CD4-positive, alpha-beta T cell treated with Interleukin-4 for 4 hours (primary cell): ENCODE results near the gene ZNF638.

Experiments
- DNase-seq: peaks from one replicate; pipeline ENCODE4 v3.0.0-alpha.2; 2020

ZNF638 gene

DNA sequence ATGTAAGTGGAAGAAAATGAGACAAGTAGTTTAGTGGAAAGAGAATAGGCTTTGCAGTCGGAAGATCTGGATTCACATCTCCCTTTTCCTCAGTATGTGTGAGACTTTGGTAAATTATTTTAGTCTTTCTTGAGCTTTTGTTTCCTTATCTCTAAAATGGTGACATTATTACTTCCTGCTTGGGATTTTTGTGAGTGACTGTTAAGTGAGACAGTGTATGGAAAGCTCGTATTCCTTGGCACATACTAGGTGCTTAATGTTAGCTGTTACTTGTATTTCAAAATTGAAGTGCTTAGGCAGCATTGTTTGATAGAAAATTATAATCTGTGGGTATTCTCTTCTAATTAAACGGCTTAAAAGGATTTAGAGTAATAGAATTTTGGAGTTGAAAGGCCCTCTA lies 2.0 kb downstream of the ZNF638 start:
- DNase-seq = peak; percentile 3

DNA sequence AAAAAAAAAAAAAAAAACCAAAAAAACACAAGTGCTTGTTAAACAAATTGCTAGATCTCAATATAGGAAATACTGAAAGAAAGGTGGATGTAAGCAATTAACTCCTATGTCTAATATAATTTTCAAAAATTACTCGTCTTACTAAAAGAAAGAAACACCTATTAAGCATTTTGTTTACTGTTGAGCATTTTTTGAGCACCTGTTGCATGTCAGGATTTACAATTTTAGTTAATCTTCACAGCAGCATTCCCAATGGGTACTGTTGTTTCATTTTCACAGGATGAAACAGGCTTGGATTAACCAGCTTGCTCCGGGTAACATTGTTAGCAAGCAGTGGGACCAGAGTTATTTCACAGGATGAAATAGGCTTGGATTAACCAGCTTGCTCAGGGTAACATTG lies 4.8 kb downstream of the ZNF638 start:
- no peak for DNase-seq

DNA sequence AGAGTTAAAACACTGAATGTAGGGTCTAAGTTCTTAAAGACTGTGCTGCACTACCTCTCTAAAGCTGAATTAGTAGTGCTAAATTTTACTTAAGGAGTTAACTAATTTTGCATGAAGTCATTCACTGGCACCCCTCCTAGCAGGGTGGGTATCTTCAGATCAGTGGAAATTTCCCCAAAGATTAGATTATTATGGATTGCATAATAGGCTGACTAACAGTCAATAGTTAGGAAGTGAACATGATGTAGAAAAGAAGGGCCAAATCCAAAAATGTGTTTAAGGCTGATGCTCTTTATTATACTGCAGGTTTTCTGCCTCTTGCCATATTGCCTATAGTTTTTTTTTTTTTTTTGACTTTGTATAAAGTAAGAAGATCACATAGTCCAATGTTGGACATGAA lies 5.2 kb downstream of the ZNF638 start:
- no peak for DNase-seq

DNA sequence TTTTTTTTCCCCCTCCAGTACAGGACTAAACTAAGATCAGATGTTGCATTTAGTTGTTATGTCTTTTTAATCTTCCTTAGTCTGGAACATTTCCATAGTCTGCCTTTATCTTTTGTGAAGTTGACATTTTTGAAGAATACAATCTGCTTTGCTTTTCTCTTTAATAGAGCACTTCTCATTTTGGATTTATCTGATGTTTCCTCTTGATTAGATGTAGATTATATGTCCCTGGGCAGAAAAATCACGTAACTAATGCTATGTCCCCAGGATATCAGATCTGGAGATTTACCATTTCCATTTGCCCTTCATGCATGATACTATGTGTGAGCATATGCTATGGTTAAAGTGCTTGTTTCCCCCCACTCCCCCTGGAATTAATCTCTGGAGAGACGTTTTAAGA lies 6.2 kb downstream of the ZNF638 start:
- no peak for DNase-seq

DNA sequence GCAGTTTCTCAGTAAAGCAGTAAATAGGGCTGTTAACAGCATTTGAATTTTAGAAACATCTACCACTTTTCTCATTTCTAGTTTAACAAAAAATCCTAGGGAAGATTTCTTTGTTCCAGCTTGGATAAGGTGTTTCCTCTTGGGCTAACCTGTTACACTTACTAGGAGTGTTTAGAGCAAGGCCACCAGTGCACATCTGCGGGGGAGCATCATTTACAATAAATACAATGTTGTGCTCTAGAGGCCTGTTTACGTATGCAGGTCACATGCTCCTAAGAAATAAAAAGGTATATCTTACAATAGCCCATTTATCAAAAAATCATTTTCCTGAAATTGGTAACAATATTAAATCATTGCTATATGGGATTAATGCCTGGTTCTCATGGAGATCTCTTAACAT lies 8.1 kb downstream of the ZNF638 start:
- no peak for DNase-seq

DNA sequence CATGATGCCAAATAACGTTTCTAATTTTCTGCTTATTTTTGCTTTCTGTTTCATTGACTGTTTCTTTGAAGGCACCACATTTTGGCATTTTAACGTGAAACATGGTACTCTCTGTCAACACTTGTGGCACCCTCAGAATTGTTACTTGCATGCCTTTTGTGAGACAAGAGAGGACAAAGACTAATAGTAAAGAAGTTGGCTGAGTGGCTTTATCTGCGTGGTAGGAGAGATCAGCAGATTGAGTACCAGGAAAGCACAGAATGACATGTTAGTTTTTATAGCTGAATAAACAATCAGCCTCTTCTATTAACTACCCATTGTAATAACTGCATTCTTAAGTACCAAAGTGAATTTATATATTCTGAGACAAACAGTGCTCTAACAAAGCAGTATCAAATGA lies 8.6 kb downstream of the ZNF638 start:
- no peak for DNase-seq

DNA sequence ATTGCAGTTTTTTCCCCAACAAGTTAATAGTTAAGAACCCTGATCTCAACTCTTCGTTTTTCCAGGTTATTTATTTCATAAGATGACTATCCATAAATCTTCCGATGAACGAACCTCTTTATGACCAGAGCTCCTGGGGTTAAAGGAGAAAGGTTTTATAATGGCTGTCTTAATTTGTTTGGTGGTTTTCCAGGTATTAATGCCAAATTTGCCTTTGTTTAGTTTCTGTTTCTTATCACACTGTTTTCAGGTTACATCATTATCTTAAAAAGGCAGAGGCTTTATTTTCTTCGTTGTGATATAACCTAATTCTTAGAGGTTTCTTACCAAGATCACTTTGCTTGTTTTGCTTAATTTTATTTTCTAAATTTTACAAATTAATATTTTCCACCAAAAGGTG lies 10.1 kb downstream of the ZNF638 start:
- DNase-seq = no peak

DNA sequence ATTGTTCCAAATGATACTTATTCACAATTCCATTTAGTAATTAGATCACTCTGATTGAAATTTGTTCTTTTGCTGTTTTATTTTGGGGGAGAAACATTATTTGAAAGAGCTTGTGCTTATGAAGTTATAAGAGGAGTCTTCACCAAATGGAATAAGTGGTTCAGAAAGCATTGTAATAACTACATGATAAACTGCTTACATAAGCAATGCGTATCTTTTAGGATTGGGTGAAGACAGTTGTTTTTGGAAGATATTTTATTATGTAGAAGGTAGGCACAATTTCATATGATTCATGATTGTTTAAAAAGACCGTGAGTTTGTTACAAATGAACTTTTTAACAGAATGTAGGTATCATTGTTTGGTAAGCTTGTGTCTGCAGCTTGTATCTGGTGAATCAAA lies 14.5 kb downstream of the ZNF638 start:
- no peak for DNase-seq

DNA sequence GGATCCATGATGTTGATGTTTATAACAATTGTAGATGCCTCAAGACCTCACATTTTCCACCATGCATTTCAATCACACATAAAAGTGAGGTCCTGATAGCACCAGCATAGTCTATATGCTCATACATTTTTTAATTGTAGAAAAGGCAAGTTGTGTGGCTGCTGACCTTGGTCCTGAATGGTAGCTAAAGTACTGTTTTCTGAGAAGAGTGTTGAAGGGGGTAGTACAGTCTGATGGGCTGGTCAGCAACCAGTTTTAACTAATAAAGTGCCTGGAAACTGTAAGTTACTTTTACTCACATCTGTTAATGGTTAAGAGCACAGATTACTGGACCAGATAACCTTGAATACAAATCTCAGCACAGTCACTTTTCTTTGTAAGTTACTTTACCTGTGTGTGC lies 15.9 kb downstream of the ZNF638 start:
- no peak for DNase-seq

DNA sequence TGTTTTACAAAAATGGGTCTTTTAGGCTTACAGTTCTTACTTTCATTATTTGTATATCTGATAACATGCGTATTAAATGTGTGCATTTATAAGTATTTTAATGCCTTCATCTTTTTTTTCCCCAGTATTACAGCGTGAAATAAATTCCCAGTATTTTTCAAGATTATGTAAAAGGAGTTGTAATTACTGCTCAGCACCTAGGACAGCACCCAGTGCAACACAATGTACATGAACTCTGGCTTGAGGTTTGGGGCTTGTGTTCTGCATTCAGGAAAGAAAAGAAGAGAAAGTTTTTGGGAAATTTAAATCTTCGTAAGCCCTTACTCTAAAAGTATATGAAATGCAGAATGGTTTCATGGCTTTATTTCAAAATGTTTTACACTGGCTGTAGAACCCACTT lies 16.7 kb downstream of the ZNF638 start:
- no peak for DNase-seq

DNA sequence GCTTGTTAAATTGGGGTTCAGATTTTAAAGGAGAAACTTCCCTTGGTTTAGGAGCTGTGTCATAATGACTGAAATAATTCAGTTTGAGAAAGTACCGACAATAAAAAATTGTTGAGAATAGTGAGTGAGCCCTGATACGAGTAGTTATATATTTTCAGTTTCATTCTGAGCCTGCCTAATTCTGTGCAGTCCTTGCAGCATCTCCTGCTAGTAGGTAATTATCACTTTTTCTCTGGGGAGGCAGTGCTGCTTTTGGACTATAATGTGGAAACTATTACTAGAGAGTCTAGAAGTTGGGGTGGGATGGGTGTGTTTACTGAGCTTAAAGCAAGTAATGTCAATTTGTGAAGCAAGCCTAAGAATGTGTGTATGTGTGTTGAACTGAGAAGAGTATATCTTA lies 21.7 kb downstream of the ZNF638 start:
- no peak for DNase-seq

DNA sequence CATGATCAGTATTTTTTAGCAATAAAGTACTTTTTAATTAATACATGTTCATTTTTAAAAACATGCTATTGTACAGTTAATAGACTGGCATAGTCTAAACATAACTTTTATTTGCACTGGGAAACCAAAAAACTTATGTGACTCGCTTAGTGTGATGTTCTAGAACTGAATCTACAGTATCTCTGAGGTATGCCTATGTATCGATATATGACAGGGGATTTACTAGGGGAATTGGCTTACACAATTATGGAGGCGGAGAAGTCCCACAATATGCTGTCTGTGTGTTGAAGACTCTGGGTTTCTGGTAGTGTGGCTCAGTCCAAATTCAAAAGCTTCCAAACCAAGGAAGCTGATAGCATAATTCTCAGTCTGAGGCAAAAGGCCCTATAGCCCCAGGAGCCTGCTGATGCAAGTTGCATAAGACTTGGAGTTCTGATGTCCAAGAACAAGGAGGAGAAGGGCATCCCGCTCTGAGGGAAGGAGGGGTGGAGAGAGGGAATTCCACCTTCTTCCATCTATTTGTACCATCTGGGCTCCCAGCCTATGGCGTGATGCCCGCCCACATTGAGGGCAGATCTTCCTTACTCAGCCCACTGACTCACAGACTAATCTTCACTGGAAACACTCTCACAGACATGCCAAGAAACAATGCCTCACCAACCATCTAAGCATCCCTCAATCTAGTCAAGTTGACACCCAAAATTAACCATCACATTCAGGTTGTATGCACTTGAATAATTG lies 27.5 kb downstream of the ZNF638 start:
- DNase-seq = no peak

DNA sequence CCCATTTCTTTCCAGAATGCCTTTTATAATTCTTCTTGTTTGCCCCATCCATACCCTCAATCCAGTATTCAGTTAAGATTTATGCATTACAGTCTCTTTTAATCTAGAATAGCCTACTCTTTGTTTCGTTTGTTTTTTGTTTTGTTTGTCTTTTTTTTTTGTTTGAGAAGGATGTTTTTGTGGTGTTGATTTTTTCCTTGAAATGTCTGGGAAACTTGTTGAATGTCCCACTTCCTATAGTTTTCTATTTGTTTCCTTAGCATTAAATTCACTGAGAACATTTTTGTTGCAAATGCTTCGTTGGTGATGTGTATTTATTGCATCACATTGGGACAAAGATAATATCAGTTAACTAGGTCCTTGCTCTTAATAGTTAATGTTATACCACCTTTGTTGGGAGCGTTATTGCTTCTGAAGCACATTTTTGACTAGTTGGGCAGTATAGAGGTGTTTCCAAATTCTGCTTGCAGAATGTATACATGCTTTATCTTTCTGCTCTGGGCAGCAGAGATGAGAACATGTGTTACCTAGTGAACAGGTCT lies 28.9 kb downstream of the ZNF638 start:
- DNase-seq = no peak

DNA sequence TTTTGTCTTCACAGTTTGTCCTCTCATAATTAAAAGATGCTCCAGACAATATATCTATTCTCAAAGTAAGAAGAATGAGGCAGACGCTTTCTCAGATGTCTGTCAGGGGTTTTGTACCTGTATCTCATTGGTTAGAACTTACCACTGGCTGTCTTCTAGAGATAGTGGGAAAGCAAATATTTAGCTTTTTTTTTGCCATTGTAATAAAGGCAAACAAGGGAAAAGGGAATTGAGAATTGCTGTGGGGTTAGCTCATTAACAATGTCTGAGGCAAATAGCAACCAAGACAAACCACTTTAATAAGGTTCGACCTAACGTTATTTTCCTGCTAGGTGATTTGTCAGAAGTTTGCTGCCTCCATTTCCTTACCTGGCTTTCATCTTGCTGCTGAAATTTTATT lies 30.0 kb downstream of the ZNF638 start:
- DNase-seq = no peak

DNA sequence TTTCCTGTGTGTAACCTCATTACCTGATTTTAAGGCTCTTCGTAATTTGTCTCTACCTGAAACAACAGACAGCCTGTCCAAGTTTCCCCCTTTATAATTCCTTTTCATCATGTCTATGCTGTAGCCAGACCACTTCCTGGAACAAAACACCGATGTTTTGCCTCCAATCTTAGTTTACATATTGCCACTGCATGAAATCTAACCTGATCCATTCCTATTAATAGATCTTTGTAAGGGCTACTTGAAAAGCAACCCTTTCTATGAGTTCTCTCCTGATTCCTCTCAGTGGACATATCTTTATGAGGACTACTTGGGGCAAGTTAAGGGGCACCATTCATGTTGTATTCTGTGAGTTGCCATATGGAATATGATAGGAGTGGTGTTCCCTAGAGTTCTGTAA lies 30.9 kb downstream of the ZNF638 start:
- DNase-seq = no peak

DNA sequence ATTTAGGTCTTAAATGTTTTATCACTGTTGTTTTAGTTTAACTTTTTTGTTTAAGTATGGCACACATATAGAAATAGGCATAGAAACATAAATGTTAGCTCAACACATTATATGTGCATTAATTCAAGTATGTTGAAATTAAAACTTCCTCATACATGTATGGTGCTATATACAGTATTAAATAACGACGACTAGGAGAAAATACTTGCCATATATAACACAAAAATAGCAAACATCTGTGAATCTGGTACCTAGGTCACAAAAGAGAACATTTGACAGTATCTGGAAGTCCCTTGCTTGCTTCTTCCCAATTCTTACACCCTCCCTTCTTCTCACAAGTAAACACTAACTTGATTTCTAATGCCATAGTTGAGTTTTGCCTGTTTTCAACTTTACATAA lies 38.4 kb downstream of the ZNF638 start:
- DNase-seq = no peak

DNA sequence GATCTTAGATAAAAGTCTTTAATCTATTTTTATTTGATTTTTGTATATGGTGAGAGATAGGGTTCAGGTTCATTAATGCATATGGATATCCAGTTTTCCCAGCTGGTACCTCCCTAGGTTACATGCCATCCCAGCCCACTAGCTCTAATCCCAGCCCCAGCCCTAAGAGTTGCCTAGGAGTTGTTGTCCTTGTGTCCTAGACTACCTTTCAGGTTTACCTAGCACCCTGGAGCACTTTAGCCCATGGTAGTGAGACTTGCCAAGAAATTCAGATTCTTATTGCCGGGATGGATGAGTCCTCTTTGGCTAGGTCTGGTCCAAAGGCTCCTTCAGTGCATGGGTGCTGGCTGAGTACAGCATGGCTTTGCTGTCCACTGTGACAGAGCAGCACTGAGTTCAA lies 40.5 kb downstream of the ZNF638 start:
- no peak for DNase-seq

DNA sequence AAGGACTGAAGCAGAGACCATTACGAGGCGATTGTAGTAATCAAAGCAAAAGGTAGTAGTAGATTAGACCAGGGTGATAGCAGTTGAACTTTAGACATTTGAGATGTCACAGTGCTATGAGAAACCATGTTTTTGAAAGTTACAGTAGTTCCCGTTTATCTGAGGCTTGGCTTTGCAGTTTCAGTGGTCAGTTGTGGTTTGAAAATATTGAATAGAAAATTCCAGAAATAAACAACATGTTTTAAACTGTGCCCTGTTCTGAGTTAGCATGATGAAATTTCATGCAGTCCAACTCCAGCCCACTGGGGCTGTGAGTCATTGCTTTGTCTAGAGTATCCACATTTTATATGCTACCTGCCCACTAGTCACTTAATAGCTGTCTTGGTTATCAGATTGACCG lies 47.5 kb downstream of the ZNF638 start:
- DNase-seq = no peak

DNA sequence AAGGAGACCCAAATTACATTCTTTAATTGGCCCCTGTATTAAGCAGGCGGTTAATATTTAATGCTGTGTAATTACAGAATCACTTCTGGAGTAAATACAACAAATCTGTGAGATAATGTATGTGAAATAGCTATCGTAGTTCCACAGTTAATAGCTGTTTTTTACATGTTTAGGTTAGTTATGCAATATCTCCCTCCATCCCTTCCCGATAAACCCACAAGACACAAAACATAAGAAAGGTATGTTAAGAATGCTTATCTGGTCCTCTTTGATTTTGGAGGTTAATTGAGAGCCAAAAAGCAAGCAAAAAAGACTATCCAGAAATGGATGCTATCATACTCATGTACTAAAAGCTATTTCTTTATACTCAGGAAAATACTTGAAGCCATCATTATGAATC lies 49.1 kb downstream of the ZNF638 start:
- no peak for DNase-seq

DNA sequence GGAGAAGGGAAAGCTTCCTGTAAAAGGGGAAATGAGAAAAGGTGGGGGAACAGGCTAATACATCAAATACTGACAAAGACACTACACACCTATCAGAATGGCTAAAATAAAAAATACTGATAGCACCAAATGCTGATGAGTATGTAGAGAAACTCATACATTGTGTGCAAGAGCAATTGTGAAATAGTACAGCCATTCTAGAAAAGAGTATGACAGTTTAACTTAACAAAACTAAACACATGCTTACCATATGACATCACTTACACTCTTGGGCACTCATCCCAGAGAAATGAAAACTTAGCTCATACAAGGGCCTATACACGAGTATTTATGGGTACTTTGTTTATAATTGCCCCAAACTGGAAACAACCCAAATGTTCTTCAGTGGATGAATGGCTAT lies 53.4 kb downstream of the ZNF638 start:
- DNase-seq = no peak

DNA sequence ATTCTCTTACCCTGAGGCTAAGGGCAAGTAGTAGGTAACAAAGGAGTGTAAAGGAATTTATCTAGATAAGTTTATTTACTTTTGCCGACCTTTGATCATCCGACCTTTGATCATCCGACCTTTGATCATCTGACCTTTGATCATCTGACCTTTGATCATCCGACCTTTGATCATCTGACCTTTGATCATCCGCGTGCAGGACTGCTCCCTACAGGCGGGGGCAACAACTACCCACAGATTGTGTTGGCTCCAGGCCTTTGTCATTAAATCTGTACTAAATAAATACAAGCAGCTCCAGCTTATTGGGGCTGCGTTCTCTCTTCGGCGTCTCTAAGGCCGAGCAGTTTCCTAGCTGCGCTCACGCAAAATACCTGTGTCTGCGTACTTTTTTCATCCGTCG lies 56.6 kb downstream of the ZNF638 start:
- no peak for DNase-seq

DNA sequence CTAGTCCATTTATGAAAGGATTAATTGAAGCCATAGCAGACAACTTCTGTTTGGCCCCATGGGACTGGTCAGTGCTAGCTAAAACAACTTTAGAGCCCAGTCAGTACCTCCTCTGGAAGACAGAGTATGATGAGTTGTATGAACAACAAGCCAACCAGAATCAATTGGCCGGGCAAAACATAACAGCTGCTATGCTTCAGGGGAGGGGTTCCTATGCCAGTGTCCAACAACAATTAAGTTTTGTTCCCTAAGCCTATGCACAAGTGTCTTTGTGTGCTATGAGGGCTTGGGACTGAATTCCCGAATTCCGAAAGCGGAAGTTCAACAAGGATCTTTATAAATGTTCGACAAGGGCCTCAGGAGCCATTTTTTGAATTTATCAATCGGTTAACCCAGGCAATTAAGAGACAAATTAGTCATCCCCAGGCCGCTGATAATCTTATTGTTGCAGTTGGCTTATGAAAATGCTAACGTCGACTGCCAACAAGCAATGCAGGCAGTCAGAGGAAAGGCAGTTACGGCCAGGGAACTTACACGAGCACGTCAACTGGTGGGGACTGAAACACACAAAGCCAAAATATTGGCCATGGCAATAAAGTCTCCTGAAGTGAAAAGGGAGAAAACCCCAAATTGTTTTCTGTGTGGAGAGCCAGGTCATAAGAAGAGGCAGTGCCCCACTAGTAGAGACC lies 57.9 kb downstream of the ZNF638 start:
- DNase-seq = no peak

DNA sequence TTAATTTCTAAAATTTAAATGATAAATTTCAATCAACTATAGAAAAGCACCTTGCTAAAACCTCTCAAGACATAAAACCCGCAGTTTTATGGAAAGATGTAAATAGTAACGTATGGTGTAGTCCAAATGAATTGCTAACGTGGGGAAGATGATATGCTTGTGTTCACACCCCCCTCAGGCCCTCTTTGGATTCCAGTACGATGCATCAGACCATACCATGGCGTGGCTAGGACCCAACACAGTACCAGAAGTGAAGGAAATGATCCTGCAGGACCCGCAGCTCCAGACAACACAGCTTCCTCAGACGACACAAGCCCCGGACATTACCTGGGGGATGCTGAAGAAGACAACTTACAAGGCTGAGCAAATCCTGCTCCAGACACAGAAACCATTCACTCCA lies 61.6 kb downstream of the ZNF638 start:
- DNase-seq = no peak

DNA sequence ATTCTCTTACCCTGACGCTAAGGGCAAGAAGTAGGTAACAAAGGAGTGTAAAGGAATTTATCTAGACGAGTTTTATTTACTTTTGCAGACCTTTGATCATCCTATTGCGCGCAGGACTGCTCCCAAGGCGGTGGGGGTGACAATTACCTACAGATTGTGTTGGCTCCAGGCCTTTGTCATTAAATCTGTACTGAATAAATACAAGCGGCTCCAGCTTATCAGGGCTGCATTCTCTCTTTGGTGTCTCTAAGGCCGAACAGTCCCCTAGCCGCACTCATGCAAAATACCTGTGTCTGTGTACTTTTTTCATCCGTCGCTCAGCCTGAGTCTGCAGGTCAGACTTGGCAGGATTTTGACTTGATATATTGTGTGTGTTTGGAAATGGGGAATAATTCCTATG lies 63.9 kb downstream of the ZNF638 start:
- DNase-seq = no peak

DNA sequence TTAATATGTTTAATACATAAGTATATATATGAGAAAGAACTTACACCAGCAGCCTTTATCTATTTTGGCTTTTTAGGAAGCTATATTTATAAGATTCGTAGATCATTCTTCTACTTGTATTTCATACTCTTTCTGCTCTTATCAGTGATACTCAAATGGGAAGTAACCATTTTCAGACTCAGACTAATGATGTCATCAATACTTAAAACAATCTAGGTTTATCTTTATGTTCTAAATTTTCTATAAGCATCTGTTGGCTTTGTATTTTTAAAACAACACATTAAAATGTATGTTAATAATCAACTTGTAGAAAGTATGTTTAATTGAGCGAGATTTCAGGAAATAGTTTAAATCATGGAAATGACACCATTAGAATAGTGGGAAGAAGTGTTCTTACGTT lies 70.8 kb downstream of the ZNF638 start:
- no peak for DNase-seq
